ENCODE results near the gene CEP112. TPM values are rescaled to one million over a fixed set of nuclear protein-coding genes. Genes with fewer than 3 reads are reported as not detected.

The CEP112 gene
- total and polyA plus RNA-seq, 2 donors (not counting 3 experiments of a cell fraction or from before 2014, with no cell fraction given): 1.5 to 25.3 TPM

DNA sequence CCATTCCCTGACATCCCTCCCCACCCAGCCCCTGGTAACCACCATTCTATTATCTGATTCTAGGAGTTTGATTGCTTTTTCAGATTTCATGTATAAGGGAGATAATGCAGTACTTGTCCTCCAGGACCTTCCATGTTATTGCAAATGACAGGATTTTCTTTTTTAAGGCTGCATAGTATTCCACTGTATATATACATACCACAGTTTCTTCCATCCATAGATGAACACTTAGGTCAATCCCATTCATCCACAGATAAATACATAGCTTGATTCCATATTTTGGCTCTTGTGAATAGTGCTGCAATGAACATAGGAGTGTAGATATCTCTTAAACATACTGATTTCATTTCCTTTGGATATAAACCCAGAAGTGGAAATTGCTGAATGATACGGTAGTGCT lies 183.3 kb downstream of the CEP112 start:
- intact Hi-C loops (cut with micrococcal nuclease): no loop called here
- H3K4me2 ChIP-seq (ENCODE audit: insufficient read depth, low read length): no peak overlapping the region
- no peak overlapping the region for H3K4me3 ChIP-seq (replicated peaks in 1 of 3; ENCODE audit: insufficient read depth in 1 of 3, low read depth in 1 of 3, low read length in 3 of 3)
- DNase-seq (ENCODE audit: low read depth, low spot score) (no peak), FAIRE-seq (peak; percentile 8)
- dilution Hi-C loops (cut with MboI; ENCODE audit: extremely low pct_ligation_motif_present, low sequenced_read_pairs): no loop called here
- H3K9me1 ChIP-seq (replicated peaks; ENCODE audit: control insufficient read depth, extremely low read depth, insufficient read depth, low read length): no peaks in the 10 kb centered on the region
- H3K36me3 ChIP-seq (ENCODE audit: control insufficient read depth in 2 of 2, extremely low read depth in 1 of 2, insufficient read depth in 2 of 2, low read length in 2 of 2): no peaks in the 10 kb centered on the region
- H3K27me3 ChIP-seq (ENCODE audit: control insufficient read depth in 2 of 2, insufficient read depth in 2 of 2, low read length in 2 of 2): no peaks in the 10 kb centered on the region
- POLR2A ChIA-PET: no interaction called here
- no peak overlapping the region for H3K9ac ChIP-seq (replicated peaks; ENCODE audit: extremely low read depth, insufficient read depth, low read length)
- H4K20me1 ChIP-seq (replicated peaks; ENCODE audit: control insufficient read depth, extremely low read depth, insufficient read depth, low read length): no peaks in the 10 kb centered on the region
- BruUV-seq (replicated peaks): no TSS peak
- no peak overlapping the region for H3K27ac ChIP-seq (ENCODE audit: insufficient read depth, low read depth, low read length)
- H3K79me2 ChIP-seq (ENCODE audit: control insufficient read depth, insufficient read depth, low read length): no peaks in the 10 kb centered on the region
- TF ChIP-seq MYC (IDR thresholded peaks at IDR 0.05; ENCODE audit: low read depth, low read length) (no peak), JUN (IDR thresholded peaks at IDR 0.05; ENCODE audit: borderline replicate concordance, insufficient read depth, insufficient read length, low read depth) (no peak), FOS (IDR thresholded peaks at IDR 0.05; ENCODE audit: borderline replicate concordance, insufficient read depth, low read length) (no peak), POLR2AphosphoS5 (IDR thresholded peaks at IDR 0.05; ENCODE audit: insufficient read depth, low read depth, low read length) (no peak), GATA2 (IDR thresholded peaks at IDR 0.05; ENCODE audit: insufficient read depth, insufficient read length, low read depth, low read length) (no peak), EZH2 (IDR thresholded peaks at IDR 0.05; ENCODE audit: borderline replicate concordance, low read depth, low read length, severe bottlenecking) (no peak), POLR2A (IDR thresholded peaks at IDR 0.05; ENCODE audit: low read depth, low read length) (no peak)
- TF ChIP-seq, protein P1, sequence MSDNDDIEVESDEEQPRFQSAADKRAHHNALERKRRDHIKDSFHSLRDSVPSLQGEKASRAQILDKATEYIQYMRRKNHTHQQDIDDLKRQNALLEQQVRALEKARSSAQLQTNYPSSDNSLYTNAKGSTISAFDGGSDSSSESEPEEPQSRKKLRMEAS (IDR thresholded peaks at IDR 0.05; ENCODE audit: insufficient read depth, insufficient read length): no peak
- TF ChIP-seq, protein P2, sequence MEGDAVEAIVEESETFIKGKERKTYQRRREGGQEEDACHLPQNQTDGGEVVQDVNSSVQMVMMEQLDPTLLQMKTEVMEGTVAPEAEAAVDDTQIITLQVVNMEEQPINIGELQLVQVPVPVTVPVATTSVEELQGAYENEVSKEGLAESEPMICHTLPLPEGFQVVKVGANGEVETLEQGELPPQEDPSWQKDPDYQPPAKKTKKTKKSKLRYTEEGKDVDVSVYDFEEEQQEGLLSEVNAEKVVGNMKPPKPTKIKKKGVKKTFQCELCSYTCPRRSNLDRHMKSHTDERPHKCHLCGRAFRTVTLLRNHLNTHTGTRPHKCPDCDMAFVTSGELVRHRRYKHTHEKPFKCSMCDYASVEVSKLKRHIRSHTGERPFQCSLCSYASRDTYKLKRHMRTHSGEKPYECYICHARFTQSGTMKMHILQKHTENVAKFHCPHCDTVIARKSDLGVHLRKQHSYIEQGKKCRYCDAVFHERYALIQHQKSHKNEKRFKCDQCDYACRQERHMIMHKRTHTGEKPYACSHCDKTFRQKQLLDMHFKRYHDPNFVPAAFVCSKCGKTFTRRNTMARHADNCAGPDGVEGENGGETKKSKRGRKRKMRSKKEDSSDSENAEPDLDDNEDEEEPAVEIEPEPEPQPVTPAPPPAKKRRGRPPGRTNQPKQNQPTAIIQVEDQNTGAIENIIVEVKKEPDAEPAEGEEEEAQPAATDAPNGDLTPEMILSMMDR (IDR thresholded peaks at IDR 0.05; ENCODE audit: extremely low read depth in 1 of 2, insufficient read depth in 1 of 2, low read depth in 1 of 2, low read length in 2 of 2): no peak
- H3K4me1 ChIP-seq (ENCODE audit: control insufficient read depth, extremely low read depth, insufficient read depth, low read length): no peaks in the 10 kb centered on the region
- no peaks in the 10 kb centered on the region for H3K9me3 ChIP-seq (replicated peaks; ENCODE audit: control insufficient read depth, insufficient read depth, low read length)
- no peak overlapping the region for H2AFZ ChIP-seq (ENCODE audit: low read depth, low read length)
- CTCF ChIA-PET: no interaction called here

Data from endothelial cell of umbilical vein (primary cell).